Measurements from ENCODE around the gene NSMF.
A peak's percentile ranks its signal among the peaks of the same experiment; 100 is the strongest.
"Not testable (repeated sequence)": the region's sequence is repeated elsewhere in the genome, so short reads cannot be mapped to it uniquely, and the experiment has no call there.

NSMF gene

DNA sequence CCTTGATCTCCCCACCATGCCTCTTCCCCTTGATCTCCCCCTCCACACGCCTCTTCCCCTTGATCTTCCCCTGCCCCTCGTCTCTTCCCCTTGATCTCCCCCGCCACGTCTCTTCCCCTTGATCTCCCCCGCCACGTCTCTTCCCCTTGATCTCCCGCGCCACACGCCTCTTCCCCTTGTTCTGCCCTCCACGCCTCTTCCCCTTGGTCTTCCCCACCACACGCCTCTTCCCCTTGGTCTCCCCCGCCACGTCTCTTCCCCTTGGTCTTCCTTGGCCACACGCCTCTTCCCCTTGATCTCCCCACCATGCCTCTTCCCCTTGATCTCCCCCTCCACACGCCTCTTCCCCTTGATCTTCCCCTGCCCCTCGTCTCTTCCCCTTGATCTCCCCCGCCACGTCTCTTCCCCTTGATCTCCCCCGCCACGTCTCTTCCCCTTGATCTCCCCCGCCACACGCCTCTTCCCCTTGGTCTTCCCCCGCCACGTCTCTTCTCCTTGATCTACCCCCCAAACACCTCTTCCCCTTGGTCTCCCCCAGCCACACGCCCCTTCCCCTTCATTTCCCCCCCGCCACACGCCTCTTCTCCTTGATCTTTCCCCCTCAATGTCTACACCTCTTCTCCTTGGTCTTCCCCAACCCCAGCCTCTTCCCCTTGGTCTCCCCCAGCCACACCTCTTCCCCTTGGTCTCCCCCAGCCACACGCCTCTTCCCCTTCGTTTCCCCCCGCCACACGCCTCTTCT lies 7.7 kb downstream of the NSMF start:
- not testable (repeated sequence) for ATAC-seq, H3K27me3 Mint-ChIP-seq, H3K4me3 Mint-ChIP-seq, H3K9me3 Mint-ChIP-seq, H3K27ac Mint-ChIP-seq
- Mint-ChIP-seq H3K36me3 (peaks cover 33% of the 10 kb centered on the region), H3K4me1 (peaks cover 52% of the 10 kb centered on the region)

GRCh38 chr9:137450539-137451222 lies 8.5 kb downstream of the NSMF start:
- ATAC-seq, H3K27me3 Mint-ChIP-seq: not testable (repeated sequence)

GRCh38 chr9:137449931-137450538 lies 9.1 kb downstream of the NSMF start:
- Mint-ChIP-seq H3K27ac (no peak overlapping the region), H3K4me1 (peaks cover 50% of the 10 kb centered on the region), H3K9me3 (peaks cover 5% of the 10 kb centered on the region), H3K4me3 (no peak overlapping the region), H3K36me3 (peaks cover 24% of the 10 kb centered on the region), H3K27me3 (peaks cover 16% of the 10 kb centered on the region)
- no peak for ATAC-seq

More at GRCh38 chr9:137450539-137451222, 8.5 kb downstream of the NSMF start:
- not testable (repeated sequence) for H3K4me3 Mint-ChIP-seq, H3K9me3 Mint-ChIP-seq, H3K27ac Mint-ChIP-seq
- Mint-ChIP-seq H3K36me3 (peaks cover 26% of the 10 kb centered on the region), H3K4me1 (peaks cover 48% of the 10 kb centered on the region)

- Mint-ChIP-seq H3K4me3 (no peak overlapping the region), H3K9me3 (peaks cover 5% of the 10 kb centered on the region), H3K27ac (no peak overlapping the region), H3K27me3 (peaks cover 22% of the 10 kb centered on the region), H3K4me1 (peaks cover 42% of the 10 kb centered on the region), H3K36me3 (peaks cover 24% of the 10 kb centered on the region)
- ATAC-seq = no peak
Observed at GRCh38 chr9:137449081-137449844, 9.9 kb downstream of the NSMF start.

DNA sequence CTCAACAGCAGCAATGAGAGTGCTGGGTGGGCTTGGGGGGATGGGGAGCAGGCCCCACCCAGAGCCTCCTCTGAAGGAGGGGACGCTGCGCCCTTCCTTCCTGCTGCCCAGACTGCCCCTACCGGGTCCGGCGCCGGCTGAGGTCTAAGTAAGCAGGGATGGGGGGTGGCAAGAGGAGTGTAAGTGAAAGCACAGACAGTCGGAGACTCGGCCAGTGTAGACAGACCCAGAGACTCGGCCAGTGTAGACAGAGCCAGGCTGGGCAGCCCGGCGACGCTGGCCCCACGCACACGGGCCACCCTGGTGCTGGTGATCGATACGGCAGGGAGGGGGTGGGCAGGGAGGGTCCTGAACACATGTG lies 10.6 kb downstream of the NSMF start:
- Mint-ChIP-seq H3K4me1 (peaks cover 37% of the 10 kb centered on the region), H3K4me3 (no peak overlapping the region), H3K27ac (no peak overlapping the region), H3K9me3 (peaks cover 5% of the 10 kb centered on the region), H3K27me3 (peaks cover 29% of the 10 kb centered on the region), H3K36me3 (peaks cover 24% of the 10 kb centered on the region)
- ATAC-seq = no peak

DNA sequence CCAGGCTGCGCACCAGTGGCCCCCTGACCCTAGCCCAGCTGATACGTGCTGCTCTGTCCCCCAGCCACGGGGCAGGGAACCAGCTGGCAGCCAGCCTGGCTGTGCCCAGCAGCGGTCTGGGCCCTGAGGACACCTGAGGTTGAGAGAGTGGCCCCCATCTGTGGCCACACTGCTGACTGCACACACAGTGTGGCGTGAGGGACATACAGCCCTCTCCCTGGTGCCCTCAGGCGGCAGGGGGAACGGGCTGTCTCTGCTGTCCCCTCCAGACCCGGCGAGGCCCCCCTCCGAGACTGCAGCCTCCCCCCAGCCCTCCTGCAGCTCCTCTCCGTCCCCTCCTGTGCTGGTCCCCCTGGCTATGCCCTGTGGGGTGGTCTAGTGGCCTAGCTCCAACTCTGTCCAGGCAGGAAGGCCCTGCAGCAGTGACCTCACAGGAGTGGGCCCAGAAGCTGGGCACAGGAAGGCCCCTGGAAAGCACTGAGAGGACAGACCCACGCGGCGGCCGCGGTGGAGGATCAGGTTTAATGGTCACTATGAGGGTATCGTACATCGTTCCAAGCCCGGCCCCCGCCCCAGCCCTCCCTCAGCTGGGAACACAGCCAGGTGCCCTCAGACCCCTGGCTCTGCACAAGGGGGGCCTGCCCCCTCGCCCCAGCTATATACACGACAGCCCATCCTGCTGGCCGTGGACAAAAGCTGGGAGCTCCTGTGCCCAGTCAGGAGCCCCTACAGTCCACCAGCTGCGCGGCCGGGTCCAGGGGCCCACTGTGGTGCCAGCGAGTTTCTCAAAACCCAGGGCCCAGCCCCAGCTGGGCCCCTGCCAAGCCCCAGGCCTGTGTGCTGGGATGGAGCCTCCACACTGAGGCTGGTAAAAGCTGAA lies 11.2 kb downstream of the NSMF start:
- peaks cover 35% of the 10 kb centered on the region for H3K27me3 Mint-ChIP-seq
- ATAC-seq = no peak
- no peak overlapping the region for H3K4me3 Mint-ChIP-seq
- peaks cover 35% of the 10 kb centered on the region for H3K4me1 Mint-ChIP-seq
- peaks cover 24% of the 10 kb centered on the region for H3K36me3 Mint-ChIP-seq
- H3K27ac Mint-ChIP-seq = no peak overlapping the region
- peaks cover 5% of the 10 kb centered on the region for H3K9me3 Mint-ChIP-seq

DNA sequence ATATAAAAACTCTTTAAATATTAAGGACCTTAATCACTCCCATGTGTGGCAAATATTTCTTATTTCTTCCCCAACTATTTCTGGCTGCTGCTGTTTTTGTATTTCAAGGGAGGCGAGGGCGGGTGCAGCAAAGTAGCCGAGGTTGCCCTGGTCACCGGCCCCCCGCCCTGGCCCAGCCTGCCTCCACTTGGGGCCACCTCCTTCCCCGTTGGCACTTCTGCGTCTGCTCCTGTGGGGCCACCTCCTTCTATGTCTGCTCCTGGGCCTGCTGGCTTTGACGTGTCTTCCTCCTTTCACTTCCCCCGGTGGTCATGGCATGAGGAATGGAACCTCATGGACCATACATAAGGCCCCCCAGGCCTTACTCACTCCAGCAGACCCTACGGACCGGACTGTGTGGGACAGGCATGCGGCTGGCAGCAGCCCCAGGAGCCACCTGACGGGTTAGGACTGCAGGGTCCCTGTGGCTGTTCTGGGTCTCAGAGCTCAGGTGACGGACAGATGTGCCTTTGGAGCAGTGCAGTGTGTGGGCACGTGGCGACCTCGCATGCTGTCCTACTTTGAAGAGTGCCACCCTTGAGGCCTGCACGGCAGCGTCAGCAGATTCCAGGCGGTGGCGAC lies 12.2 kb downstream of the NSMF start:
- H3K36me3 Mint-ChIP-seq = peaks cover 19% of the 10 kb centered on the region
- H3K4me1 Mint-ChIP-seq = peaks cover 28% of the 10 kb centered on the region
- peaks cover 2% of the 10 kb centered on the region for H3K9me3 Mint-ChIP-seq
- ATAC-seq = peak; percentile 21
- peaks cover 42% of the 10 kb centered on the region for H3K27me3 Mint-ChIP-seq
- H3K4me3 Mint-ChIP-seq = peak overlapping the region; percentile 8
- no peak overlapping the region for H3K27ac Mint-ChIP-seq

DNA sequence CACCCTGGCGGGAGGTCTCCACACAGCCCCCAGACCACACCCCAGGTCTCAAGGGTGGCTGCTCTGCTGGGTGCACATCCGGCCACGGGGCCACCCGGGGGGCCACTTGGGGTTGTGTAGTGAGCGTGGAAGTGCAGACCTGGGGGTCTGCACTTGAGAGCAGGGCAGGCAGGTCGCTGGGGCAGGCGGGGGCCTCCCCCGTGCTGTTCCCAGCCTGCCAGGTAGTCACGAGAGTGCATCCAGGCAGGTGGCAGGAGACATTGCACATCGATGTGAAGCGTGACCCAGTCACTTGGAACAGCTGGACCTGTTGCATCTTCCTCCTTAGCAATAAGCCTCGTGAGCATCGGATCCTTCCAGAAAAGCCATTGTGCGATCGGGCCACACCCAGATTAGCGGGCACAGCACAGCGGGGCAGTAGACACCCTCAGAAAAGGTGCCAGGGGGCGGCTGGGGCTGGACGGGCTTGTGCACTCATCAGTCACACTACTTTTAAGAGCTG lies 13.2 kb downstream of the NSMF start:
- ATAC-seq = no peak
- Mint-ChIP-seq H3K36me3 (peaks cover 16% of the 10 kb centered on the region), H3K4me1 (peaks cover 22% of the 10 kb centered on the region), H3K4me3 (no peak overlapping the region), H3K27me3 (peaks cover 47% of the 10 kb centered on the region), H3K9me3 (no peaks in the 10 kb centered on the region), H3K27ac (no peak overlapping the region)

- peak; percentile 83 for ATAC-seq
- no peaks in the 10 kb centered on the region for H3K9me3 Mint-ChIP-seq
- peaks cover 21% of the 10 kb centered on the region for H3K4me1 Mint-ChIP-seq
- peaks cover 47% of the 10 kb centered on the region for H3K27me3 Mint-ChIP-seq
- peaks cover 15% of the 10 kb centered on the region for H3K36me3 Mint-ChIP-seq
- H3K27ac Mint-ChIP-seq = no peak overlapping the region
- H3K4me3 Mint-ChIP-seq = no peak overlapping the region
Observed at GRCh38 chr9:137445275-137445807, 13.8 kb downstream of the NSMF start.

DNA sequence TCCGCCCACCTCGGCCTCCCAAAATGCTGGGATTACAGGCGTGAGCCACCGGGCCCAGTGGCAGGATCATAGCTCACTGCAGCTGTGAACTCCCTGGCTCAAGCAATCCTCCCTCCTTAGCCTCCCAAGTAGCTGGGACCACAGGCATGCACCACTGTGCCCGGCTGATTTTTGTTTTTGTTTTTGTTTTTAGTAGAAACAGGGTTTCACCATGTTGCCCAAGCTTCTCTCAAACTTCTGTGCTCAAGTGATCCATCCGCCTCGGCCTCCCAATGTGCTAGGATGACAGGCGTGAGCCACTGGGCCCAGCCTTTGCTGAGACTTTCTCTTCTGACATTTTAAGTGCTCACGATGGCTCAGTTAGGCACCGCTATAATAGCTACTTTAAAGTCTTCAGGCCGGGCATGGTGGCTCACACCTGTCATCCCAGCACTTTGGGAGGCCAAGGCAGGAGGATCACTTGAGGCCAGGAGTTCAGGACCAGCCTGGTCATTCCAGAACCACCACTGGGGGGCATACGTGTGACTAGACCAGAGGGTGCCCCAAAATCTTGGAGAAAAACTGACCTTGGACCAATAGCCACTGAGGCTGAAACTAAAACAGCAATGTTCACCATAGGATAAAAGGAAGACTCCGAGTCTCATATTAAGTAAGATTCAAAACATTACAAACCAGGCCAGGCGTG lies 14.9 kb downstream of the NSMF start:
- Mint-ChIP-seq H3K4me3 (no peak overlapping the region), H3K4me1 (peaks cover 14% of the 10 kb centered on the region), H3K27me3 (peaks cover 54% of the 10 kb centered on the region), H3K36me3 (peaks cover 4% of the 10 kb centered on the region), H3K27ac (no peak overlapping the region), H3K9me3 (no peaks in the 10 kb centered on the region)
- no peak for ATAC-seq

DNA sequence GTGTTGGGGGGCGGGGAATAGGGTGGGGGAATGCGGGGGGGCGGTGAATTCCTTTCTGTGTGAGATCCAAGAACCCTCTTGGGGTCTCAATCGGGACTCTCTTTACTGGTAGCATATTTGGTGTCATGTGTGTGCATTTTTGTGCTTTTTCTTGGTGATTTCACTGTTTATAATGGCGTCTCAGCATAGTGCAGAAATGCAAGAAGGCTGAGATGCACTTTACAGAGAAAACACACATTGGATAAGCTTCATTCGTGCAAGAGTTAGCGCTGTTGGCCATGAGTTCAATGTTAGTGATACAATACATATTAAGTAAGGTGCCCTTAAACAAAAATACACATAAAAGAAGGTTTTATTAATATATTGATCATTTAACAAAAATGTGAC lies 17.2 kb downstream of the NSMF start:
- peak overlapping the region; percentile 5 for H3K4me3 Mint-ChIP-seq
- H3K4me1 Mint-ChIP-seq = peaks cover 10% of the 10 kb centered on the region
- H3K27me3 Mint-ChIP-seq = peaks cover 65% of the 10 kb centered on the region
- ATAC-seq = no peak
- no peaks in the 10 kb centered on the region for H3K9me3 Mint-ChIP-seq
- no peaks in the 10 kb centered on the region for H3K36me3 Mint-ChIP-seq
- no peak overlapping the region for H3K27ac Mint-ChIP-seq

GRCh38 chr9:137441289-137441934 lies 17.7 kb downstream of the NSMF start, which contains the start of gene ENTPD8:
ENTPD8 (minus strand) TSS chr9:137441357; CDS start chr9:137438285, 3,072 bp downstream.
- no peaks in the 10 kb centered on the region for H3K9me3 Mint-ChIP-seq
- ATAC-seq = peak; percentile 34
- no peak within 1 kb of the TSS for H3K27ac Mint-ChIP-seq
- no peaks in the 10 kb centered on the region for H3K36me3 Mint-ChIP-seq
- peaks cover 7% of the 10 kb centered on the region for H3K4me1 Mint-ChIP-seq
- peaks cover 62% of the 10 kb centered on the region for H3K27me3 Mint-ChIP-seq
- H3K4me3 Mint-ChIP-seq = peak within 1 kb of the TSS; percentile 5

GRCh38 chr9:137439158-137439714 lies 19.9 kb downstream of the NSMF start:
- H3K36me3 Mint-ChIP-seq = no peaks in the 10 kb centered on the region
- no peak overlapping the region for H3K4me3 Mint-ChIP-seq
- H3K27ac Mint-ChIP-seq = no peak overlapping the region
- ATAC-seq = no peak
- no peaks in the 10 kb centered on the region for H3K4me1 Mint-ChIP-seq
- H3K27me3 Mint-ChIP-seq = peaks cover 64% of the 10 kb centered on the region
- no peaks in the 10 kb centered on the region for H3K9me3 Mint-ChIP-seq
